ENCODE results near the gene PHEX.

The PHEX gene

GRCh38 chrX:22186165-22186564 lies 154.0 kb downstream of the PHEX start:
- Histone ChIP-seq H3K9me2 (replicated peaks; ENCODE audit: insufficient read depth, low read length) (no peaks in the 10 kb centered on the region), H3K4me3 (ENCODE audit: low read length) (no peak overlapping the region), H3K27me3 (replicated peaks; ENCODE audit: insufficient read depth, low read length) (no peaks in the 10 kb centered on the region), H3K4me2 (ENCODE audit: low read depth, low read length) (no peak overlapping the region), H3K9me3 (replicated peaks; ENCODE audit: insufficient read depth, low read length) (no peaks in the 10 kb centered on the region), H3F3A (ENCODE audit: insufficient read depth, low read length) (no peaks in the 10 kb centered on the region), H3K79me2 (ENCODE audit: low read length) (no peaks in the 10 kb centered on the region), H3K36me3 (replicated peaks; ENCODE audit: insufficient read depth, low read length) (no peaks in the 10 kb centered on the region), H3K27ac (ENCODE audit: low read length) (no peak overlapping the region), H3K4me1 (ENCODE audit: low read length) (no peaks in the 10 kb centered on the region), H2AFZ (ENCODE audit: low read length) (no peak overlapping the region), H4K20me1 (ENCODE audit: insufficient read depth, low read length) (no peaks in the 10 kb centered on the region), H3K9ac (ENCODE audit: low read length) (no peak overlapping the region)
- DNase-seq = no peak
- TF ChIP-seq EZH2 (optimal IDR thresholded peaks at IDR 0.05; ENCODE audit: low read depth, low read length) (no peak), EZH2phosphoT487 (IDR thresholded peaks at IDR 0.05; ENCODE audit: low read length) (no peak), CTCF (IDR thresholded peaks at IDR 0.05; ENCODE audit: low read length) (no peak)

- H2AFZ ChIP-seq (ENCODE audit: low read length) = peak overlapping the region; percentile 54
- H3K36me3 ChIP-seq (replicated peaks; ENCODE audit: insufficient read depth, low read length) = no peaks in the 10 kb centered on the region
- peak; percentile 43 for DNase-seq
- no peaks in the 10 kb centered on the region for H3F3A ChIP-seq (ENCODE audit: insufficient read depth, low read length)
- H3K9ac ChIP-seq (ENCODE audit: low read length) = no peak overlapping the region
- H3K4me3 ChIP-seq (ENCODE audit: low read length) = no peak overlapping the region
- no peaks in the 10 kb centered on the region for H3K27me3 ChIP-seq (replicated peaks; ENCODE audit: insufficient read depth, low read length)
- peak overlapping the region; percentile 52; the same call in 1 of the 2 replicates for H3K4me2 ChIP-seq (ENCODE audit: low read depth, low read length)
- no peak for TF ChIP-seq EZH2phosphoT487 (IDR thresholded peaks at IDR 0.05; ENCODE audit: low read length)
- peak; percentile 62 for TF ChIP-seq CTCF (IDR thresholded peaks at IDR 0.05; ENCODE audit: low read length)
- no peaks in the 10 kb centered on the region for H3K9me2 ChIP-seq (replicated peaks; ENCODE audit: insufficient read depth, low read length)
- H3K27ac ChIP-seq (ENCODE audit: low read length) = no peak overlapping the region
- H4K20me1 ChIP-seq (ENCODE audit: insufficient read depth, low read length) = no peaks in the 10 kb centered on the region
- H3K4me1 ChIP-seq (ENCODE audit: low read length) = no peaks in the 10 kb centered on the region
- no peaks in the 10 kb centered on the region for H3K9me3 ChIP-seq (replicated peaks; ENCODE audit: insufficient read depth, low read length)
- no peaks in the 10 kb centered on the region for H3K79me2 ChIP-seq (ENCODE audit: low read length)
These were observed 160.4 kb downstream of the PHEX start for GRCh38 chrX:22192419-22193060.

GRCh38 chrX:22193851-22194659 lies 161.9 kb downstream of the PHEX start:
- H4K20me1 ChIP-seq (ENCODE audit: insufficient read depth, low read length) = no peaks in the 10 kb centered on the region
- H3K36me3 ChIP-seq (replicated peaks; ENCODE audit: insufficient read depth, low read length) = no peaks in the 10 kb centered on the region
- H3K9ac ChIP-seq (ENCODE audit: low read length) = no peak overlapping the region
- H3K4me3 ChIP-seq (ENCODE audit: low read length) = no peak overlapping the region
- H3K4me2 ChIP-seq (ENCODE audit: low read depth, low read length) = no peak overlapping the region
- H3K9me2 ChIP-seq (replicated peaks; ENCODE audit: insufficient read depth, low read length) = no peaks in the 10 kb centered on the region
- H2AFZ ChIP-seq (ENCODE audit: low read length) = no peak overlapping the region
- no peaks in the 10 kb centered on the region for H3K27me3 ChIP-seq (replicated peaks; ENCODE audit: insufficient read depth, low read length)
- H3K4me1 ChIP-seq (ENCODE audit: low read length) = no peaks in the 10 kb centered on the region
- no peaks in the 10 kb centered on the region for H3F3A ChIP-seq (ENCODE audit: insufficient read depth, low read length)
- no peak for DNase-seq
- H3K79me2 ChIP-seq (ENCODE audit: low read length) = no peaks in the 10 kb centered on the region
- H3K9me3 ChIP-seq (replicated peaks; ENCODE audit: insufficient read depth, low read length) = no peaks in the 10 kb centered on the region
- no peak for TF ChIP-seq CTCF (IDR thresholded peaks at IDR 0.05; ENCODE audit: low read length)
- TF ChIP-seq EZH2phosphoT487 (IDR thresholded peaks at IDR 0.05; ENCODE audit: low read length) = no peak
- TF ChIP-seq EZH2 (optimal IDR thresholded peaks at IDR 0.05; ENCODE audit: low read depth, low read length) = no peak
- no peak overlapping the region for H3K27ac ChIP-seq (ENCODE audit: low read length)

All from MM.1S (cell line).